ENCODE measurements around the gene MCM5. TPM values are rescaled to one million over a fixed set of nuclear protein-coding genes. Genes with fewer than 3 reads are reported as not detected.

MCM5 gene
- total RNA-seq, 2 experiments from 2014 or later = 21.6 to 22.6 TPM

DNA sequence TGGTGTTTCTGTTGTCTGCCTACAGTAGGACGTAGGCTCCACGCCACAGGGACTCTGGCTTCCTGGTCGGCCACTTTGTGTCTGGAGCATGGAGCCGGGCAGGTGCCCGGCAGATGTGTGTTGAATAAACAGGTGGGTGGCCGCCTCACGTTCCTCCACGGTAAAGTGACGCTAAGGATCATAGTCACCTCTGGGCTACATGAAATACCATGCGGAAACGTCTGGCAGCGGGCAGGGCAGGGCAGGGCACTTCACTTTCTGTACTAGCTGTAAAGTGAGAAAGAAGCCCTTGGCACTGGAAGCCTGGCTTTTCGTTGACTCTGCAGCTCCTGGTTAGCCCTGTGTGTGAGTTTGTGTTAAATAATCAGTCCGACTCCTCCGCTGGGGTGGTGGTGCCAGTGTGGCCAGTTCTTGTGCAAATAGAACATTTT, 52.4 kb downstream of the MCM5 start:
- TF ChIP-seq, protein P1, sequence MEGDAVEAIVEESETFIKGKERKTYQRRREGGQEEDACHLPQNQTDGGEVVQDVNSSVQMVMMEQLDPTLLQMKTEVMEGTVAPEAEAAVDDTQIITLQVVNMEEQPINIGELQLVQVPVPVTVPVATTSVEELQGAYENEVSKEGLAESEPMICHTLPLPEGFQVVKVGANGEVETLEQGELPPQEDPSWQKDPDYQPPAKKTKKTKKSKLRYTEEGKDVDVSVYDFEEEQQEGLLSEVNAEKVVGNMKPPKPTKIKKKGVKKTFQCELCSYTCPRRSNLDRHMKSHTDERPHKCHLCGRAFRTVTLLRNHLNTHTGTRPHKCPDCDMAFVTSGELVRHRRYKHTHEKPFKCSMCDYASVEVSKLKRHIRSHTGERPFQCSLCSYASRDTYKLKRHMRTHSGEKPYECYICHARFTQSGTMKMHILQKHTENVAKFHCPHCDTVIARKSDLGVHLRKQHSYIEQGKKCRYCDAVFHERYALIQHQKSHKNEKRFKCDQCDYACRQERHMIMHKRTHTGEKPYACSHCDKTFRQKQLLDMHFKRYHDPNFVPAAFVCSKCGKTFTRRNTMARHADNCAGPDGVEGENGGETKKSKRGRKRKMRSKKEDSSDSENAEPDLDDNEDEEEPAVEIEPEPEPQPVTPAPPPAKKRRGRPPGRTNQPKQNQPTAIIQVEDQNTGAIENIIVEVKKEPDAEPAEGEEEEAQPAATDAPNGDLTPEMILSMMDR (IDR thresholded peaks at IDR 0.05) = no peak
- no peaks in the 10 kb centered on the region for H3K36me3 Mint-ChIP-seq (ENCODE audit: low read depth)
- H3K27ac ChIP-seq (ENCODE audit: low read depth in 1 of 2, low read length in 2 of 2) = no peak overlapping the region
- H3K9me3 Mint-ChIP-seq = no peaks in the 10 kb centered on the region
- CTCF ChIA-PET = no interaction called here
- H3K4me3 ChIP-seq (ENCODE audit: low read length) = no peak overlapping the region
- H3K36me3 ChIP-seq (ENCODE audit: insufficient read depth, low read length) = no peaks in the 10 kb centered on the region
- H3K27ac Mint-ChIP-seq = no peak overlapping the region
- no peaks in the 10 kb centered on the region for H3K27me3 ChIP-seq (ENCODE audit: control insufficient read depth in 1 of 2, insufficient read depth in 2 of 2, low read length in 2 of 2)
- no peaks in the 10 kb centered on the region for H3K4me1 Mint-ChIP-seq (ENCODE audit: low read depth)
- H3K4me3 Mint-ChIP-seq = no peak overlapping the region
- POLR2A ChIA-PET = no interaction called here
- DNase-seq = no peak
- H3K27me3 Mint-ChIP-seq = no peaks in the 10 kb centered on the region
- H3K4me1 ChIP-seq (ENCODE audit: insufficient read depth, low read length) = peaks cover 11% of the 10 kb centered on the region
- no peaks in the 10 kb centered on the region for H3K9me3 ChIP-seq (ENCODE audit: control insufficient read depth in 1 of 2, insufficient read depth in 1 of 2, low read length in 2 of 2)
- intact Hi-C loops (cut with DNase I, micrococcal nuclease) = no loop called here
- no peak for ATAC-seq (ENCODE audit: poor library complexity)

DNA sequence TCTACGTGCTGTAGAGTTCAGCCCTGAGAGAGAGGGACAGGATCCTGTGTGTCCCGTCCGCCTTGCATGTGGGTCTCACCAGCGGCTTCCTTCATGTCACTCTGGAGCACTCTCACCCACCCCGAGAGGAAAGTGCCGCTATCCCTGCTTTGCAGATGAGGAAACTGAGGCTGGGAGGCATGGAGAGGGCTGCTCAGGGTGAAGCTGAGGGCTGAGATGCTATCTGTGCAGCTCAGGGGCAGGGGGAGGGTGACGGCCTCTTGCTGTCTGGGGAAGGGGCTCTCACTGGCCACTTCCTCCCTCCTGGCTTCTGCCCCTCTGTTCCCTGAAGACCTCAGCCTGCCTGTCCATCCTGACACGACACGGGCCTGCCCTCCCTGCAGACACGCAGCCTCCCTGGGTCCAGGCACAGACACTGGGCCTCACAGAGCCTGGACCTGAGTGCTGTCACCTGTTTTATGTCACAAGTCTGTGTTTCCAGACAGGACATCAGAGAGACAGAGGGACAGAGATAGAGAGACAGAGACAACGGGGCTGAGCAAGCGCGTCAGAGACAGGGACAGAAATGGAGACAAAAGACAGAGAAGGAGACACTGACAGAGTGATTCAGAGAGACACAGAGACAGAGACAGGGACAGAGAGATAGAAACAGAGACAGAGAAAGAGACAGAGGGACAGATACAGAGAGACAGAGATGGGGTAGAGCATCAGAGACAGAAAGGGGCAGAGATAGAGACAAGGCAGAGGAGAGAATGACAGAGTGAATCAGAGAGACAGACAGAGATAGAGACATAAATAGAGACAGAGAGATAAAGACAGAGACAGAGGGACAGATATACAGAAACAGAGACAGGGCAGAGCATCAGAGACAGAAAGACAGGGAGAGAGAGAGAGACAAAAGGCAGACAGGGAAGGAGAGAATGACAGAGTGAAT, 53.1 kb downstream of the MCM5 start:
- TF ChIP-seq, protein P1 (IDR thresholded peaks at IDR 0.05) = no peak
- POLR2A ChIA-PET = no interaction called here
- Mint-ChIP-seq H3K4me1 (ENCODE audit: low read depth) (no peaks in the 10 kb centered on the region), H3K4me3 (no peak overlapping the region), H3K27ac (no peak overlapping the region), H3K36me3 (ENCODE audit: low read depth) (no peaks in the 10 kb centered on the region), H3K27me3 (no peaks in the 10 kb centered on the region), H3K9me3 (no peaks in the 10 kb centered on the region)
- Histone ChIP-seq H3K27me3 (ENCODE audit: control insufficient read depth in 1 of 2, insufficient read depth in 2 of 2, low read length in 2 of 2) (no peaks in the 10 kb centered on the region), H3K36me3 (ENCODE audit: insufficient read depth, low read length) (no peaks in the 10 kb centered on the region), H3K9me3 (ENCODE audit: control insufficient read depth in 1 of 2, insufficient read depth in 1 of 2, low read length in 2 of 2) (no peaks in the 10 kb centered on the region), H3K4me1 (ENCODE audit: insufficient read depth, low read length) (peaks cover 4% of the 10 kb centered on the region), H3K27ac (ENCODE audit: low read depth in 1 of 2, low read length in 2 of 2) (no peak overlapping the region), H3K4me3 (ENCODE audit: low read length) (no peak overlapping the region)
- DNase-seq (no peak), ATAC-seq (ENCODE audit: poor library complexity) (no peak)
- CTCF ChIA-PET = no interaction called here
- intact Hi-C loops (cut with DNase I, micrococcal nuclease) = no loop called here

DNA sequence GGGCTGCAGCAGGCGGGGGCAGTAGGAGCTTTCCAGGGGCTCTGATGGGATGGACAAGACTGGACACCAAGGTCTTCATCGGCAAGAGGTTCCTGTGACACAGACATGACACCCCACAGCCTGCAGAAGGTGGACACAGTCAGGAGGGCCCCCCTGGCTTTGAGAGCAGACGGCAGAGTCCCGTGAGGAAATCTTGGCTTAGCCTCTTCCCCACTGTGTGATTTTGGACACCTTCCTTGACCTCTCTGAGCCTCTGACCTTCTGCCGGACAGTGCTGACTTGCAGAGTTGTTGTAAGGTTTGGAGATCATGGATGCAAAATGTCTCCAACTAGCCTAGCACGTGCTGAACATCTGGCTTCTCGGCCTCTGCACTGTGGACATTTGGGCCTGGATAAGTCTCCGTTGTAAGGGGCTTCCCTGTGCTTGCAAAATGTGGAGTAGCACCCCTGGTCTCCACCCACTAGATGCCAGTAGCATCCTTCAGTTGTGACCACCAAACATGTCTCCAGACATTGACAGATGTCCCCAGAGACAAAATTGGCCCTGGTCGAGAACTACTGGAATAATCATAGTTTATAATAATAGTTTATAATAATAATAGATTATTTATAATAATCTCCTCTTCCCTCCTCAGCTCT, 54.6 kb downstream of the MCM5 start:
- no peaks in the 10 kb centered on the region for H3K9me3 Mint-ChIP-seq
- Histone ChIP-seq H3K27ac (ENCODE audit: low read depth in 1 of 2, low read length in 2 of 2) (no peak overlapping the region), H3K4me1 (ENCODE audit: insufficient read depth, low read length) (no peaks in the 10 kb centered on the region), H3K9me3 (ENCODE audit: control insufficient read depth in 1 of 2, insufficient read depth in 1 of 2, low read length in 2 of 2) (no peaks in the 10 kb centered on the region), H3K4me3 (ENCODE audit: low read length) (no peak overlapping the region), H3K27me3 (ENCODE audit: control insufficient read depth in 1 of 2, insufficient read depth in 2 of 2, low read length in 2 of 2) (no peaks in the 10 kb centered on the region), H3K36me3 (ENCODE audit: insufficient read depth, low read length) (no peaks in the 10 kb centered on the region)
- no peak overlapping the region for H3K27ac Mint-ChIP-seq
- TF ChIP-seq, protein P1 (IDR thresholded peaks at IDR 0.05) = no peak
- no peaks in the 10 kb centered on the region for H3K27me3 Mint-ChIP-seq
- ChIA-PET CTCF (no interaction called here), POLR2A (no interaction called here)
- intact Hi-C loops (cut with DNase I, micrococcal nuclease) = no loop called here
- H3K36me3 Mint-ChIP-seq (ENCODE audit: low read depth) = no peaks in the 10 kb centered on the region
- DNase-seq (no peak), ATAC-seq (ENCODE audit: poor library complexity) (no peak)
- H3K4me1 Mint-ChIP-seq (ENCODE audit: low read depth) = no peaks in the 10 kb centered on the region
- no peak overlapping the region for H3K4me3 Mint-ChIP-seq

Data from CD4-positive, alpha-beta T cell (primary cell).